Panc1 (cell line): ENCODE measurements around the gene ZNF165.
A peak's percentile ranks its signal among the peaks of the same experiment; 100 is the strongest.

Source experiments
- CTCF ChIP-seq: fragments of 450-650 bp; IDR thresholded peaks from 2 replicates; pipeline ENCODE4 v1.5.1; 2017; ENCODE audit warnings: mild to moderate bottlenecking
- POLR2AphosphoS5 ChIP-seq: IDR thresholded peaks from 2 replicates; pipeline ENCODE4 v1.6.1; 2012; ENCODE audit warnings: mild to moderate bottlenecking, low read depth, low read length, moderate library complexity
- REST ChIP-seq, 2 experiments: IDR thresholded peaks; 2 replicates each; pipeline ENCODE4 v1.6.1; 2011 to 2012; ENCODE audit warnings: low read depth in 2 of 2, control low read depth in 1 of 2, low read length in 1 of 2, mild to moderate bottlenecking in 1 of 2, moderate library complexity in 1 of 2; ENCODE audit not compliant: insufficient read depth in 1 of 2
- TCF7L2 ChIP-seq: IDR thresholded peaks from 2 replicates; pipeline ENCODE4 v1.6.1; 2011; ENCODE audit warnings: mild to moderate bottlenecking, low read depth, low read length, inconsistent platforms

GRCh38 chr6:28068067-28068466 lies 12.3 kb upstream of the ZNF165 start:
- TF ChIP-seq CTCF (no peak), POLR2AphosphoS5 (no peak), REST (IDR thresholded peaks at IDR 0.05; ENCODE audit: insufficient read depth in 1 of 2, low read depth in 2 of 2, low read length in 1 of 2) (no peak), TCF7L2 (peak; percentile 46; the same call in 1 of the 2 replicates)
